Tibial nerve (tissue), 4 donors: ENCODE measurements around the gene ATPAF1. TPM values are rescaled to one million over a fixed set of nuclear protein-coding genes. Genes with fewer than 3 reads are reported as not detected.
"Not testable (repeated sequence)": the region's sequence is repeated elsewhere in the genome, so short reads cannot be mapped to it uniquely, and the experiment has no call there.

ENCODE experiments used
- DNase-seq, 2 donors: peaks; one replicate each; pipeline ENCODE4 v3.0.0-alpha.2; 2019; ENCODE audit warnings: low spot score in 2 of 2
- H3K27ac ChIP-seq, 4 donors: fragments of 200-600 bp; sonication (generic) in 3 of 4; one replicate each; pipeline ENCODE4 v1.5.1; 2017 to 2019; ENCODE audit warnings: mild to moderate bottlenecking in 1 of 4
- H3K27me3 ChIP-seq, 2 donors: fragments of 200-600 bp; sonication (generic) in 1 of 2; one replicate each; pipeline versions ENCODE4 v1.5.1 to v1.6.0; 2017 to 2019
- H3K36me3 ChIP-seq, 3 donors: fragments of 200-600 bp; sonication (generic); one replicate each; pipeline ENCODE4 v1.5.1; 2018 to 2019
- H3K4me1 ChIP-seq, 4 donors: fragments of 200-600 bp; sonication (generic) in 3 of 4; one replicate each; pipeline ENCODE4 v1.5.1; 2017 to 2019
- H3K4me3 ChIP-seq, 4 donors: fragments of 200-600 bp; sonication (generic) in 3 of 4; one replicate each; pipeline ENCODE4 v1.5.1; 2017 to 2019; ENCODE audit warnings: mild to moderate bottlenecking in 1 of 4, moderate library complexity in 1 of 4
- H3K9me3 ChIP-seq, 4 donors: fragments of 200-600 bp; sonication (generic) in 3 of 4; one replicate each; pipeline ENCODE4 v1.5.1; 2017 to 2019
- EP300 ChIP-seq, 2 donors: sonication (generic); formaldehyde crosslinking; IDR thresholded peaks; one replicate each; pipeline ENCODE4 v1.6.1; 2017; ENCODE audit warnings: antibody characterized with exemption in 2 of 2, mild to moderate bottlenecking in 1 of 2
- POLR2A ChIP-seq, 2 donors: fragments of 450-650 bp; IDR thresholded peaks; one replicate each; pipeline ENCODE4 v1.6.1; 2017; ENCODE audit warnings: antibody characterized with exemption in 2 of 2, mild to moderate bottlenecking in 2 of 2, moderate library complexity in 2 of 2
- WGBS, 2 donors: methylation state at CpG; one replicate each; pipeline ENCODE4 v1.1.5; 2018; 5-methylcytosine and 5-hydroxymethylcytosine counted together
- total RNA-seq, 4 donors: library from RNA; depleted of rRNA; stranded (reverse); fragments of >200 nt; gene quantifications; one replicate each; pipeline ENCODE4 v1.1.0, GENCODE V29; 2016
- TF ChIP-seq, protein P1 (sequence below), 5 experiments: fragments of 200-600 bp in 3 of 5; fragments of 450-650 bp in 2 of 5; sonication (generic) in 3 of 5; IDR thresholded peaks; one replicate each; pipeline ENCODE4 v1.5.1; 2016 to 2019; ENCODE audit warnings: antibody characterized with exemption in 5 of 5, mild to moderate bottlenecking in 3 of 5, moderate library complexity in 2 of 5

ATPAF1 gene
- total RNA-seq, 4 donors from 2014 or later = 26.3 to 38.5 (median 30.2) TPM

- no peaks in the 10 kb centered on the region for H3K9me3 ChIP-seq
- TF ChIP-seq, protein P1, sequence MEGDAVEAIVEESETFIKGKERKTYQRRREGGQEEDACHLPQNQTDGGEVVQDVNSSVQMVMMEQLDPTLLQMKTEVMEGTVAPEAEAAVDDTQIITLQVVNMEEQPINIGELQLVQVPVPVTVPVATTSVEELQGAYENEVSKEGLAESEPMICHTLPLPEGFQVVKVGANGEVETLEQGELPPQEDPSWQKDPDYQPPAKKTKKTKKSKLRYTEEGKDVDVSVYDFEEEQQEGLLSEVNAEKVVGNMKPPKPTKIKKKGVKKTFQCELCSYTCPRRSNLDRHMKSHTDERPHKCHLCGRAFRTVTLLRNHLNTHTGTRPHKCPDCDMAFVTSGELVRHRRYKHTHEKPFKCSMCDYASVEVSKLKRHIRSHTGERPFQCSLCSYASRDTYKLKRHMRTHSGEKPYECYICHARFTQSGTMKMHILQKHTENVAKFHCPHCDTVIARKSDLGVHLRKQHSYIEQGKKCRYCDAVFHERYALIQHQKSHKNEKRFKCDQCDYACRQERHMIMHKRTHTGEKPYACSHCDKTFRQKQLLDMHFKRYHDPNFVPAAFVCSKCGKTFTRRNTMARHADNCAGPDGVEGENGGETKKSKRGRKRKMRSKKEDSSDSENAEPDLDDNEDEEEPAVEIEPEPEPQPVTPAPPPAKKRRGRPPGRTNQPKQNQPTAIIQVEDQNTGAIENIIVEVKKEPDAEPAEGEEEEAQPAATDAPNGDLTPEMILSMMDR (IDR thresholded peaks at IDR 0.05) = no peak
- no peak for TF ChIP-seq POLR2A (IDR thresholded peaks at IDR 0.05)
- no peak for TF ChIP-seq EP300 (IDR thresholded peaks at IDR 0.05)
- no peak for DNase-seq
- H3K27ac ChIP-seq = no peak overlapping the region
- no peak overlapping the region for H3K4me3 ChIP-seq
- H3K4me1 ChIP-seq = no peaks in the 10 kb centered on the region
- 82 to 90% methylated on average over 9 of the region's 9 CpGs for WGBS, 2 donors
- peaks cover 2 to 75% (median 4%) of the 10 kb centered on the region in 3 donors for H3K36me3 ChIP-seq
- H3K27me3 ChIP-seq = no peaks in the 10 kb centered on the region
These were observed 37.2 kb upstream of the ATPAF1 start for GRCh38 chr1:46705408-46705807.

- H3K4me1 ChIP-seq = no peaks in the 10 kb centered on the region
- TF ChIP-seq, protein P1 (IDR thresholded peaks at IDR 0.05) = no peak
- TF ChIP-seq EP300 (IDR thresholded peaks at IDR 0.05) (no peak), POLR2A (IDR thresholded peaks at IDR 0.05) (no peak)
- H3K4me3 ChIP-seq = no peak overlapping the region
- DNase-seq = no peak
- no peaks in the 10 kb centered on the region for H3K27me3 ChIP-seq
- H3K27ac ChIP-seq = no peak overlapping the region
- peaks cover 2 to 65% (median 4%) of the 10 kb centered on the region in 3 donors for H3K36me3 ChIP-seq
- WGBS, 2 donors = 82 to 85% methylated on average over 3 of the region's 3 CpGs
- H3K9me3 ChIP-seq = no peaks in the 10 kb centered on the region
These were observed 35.9 kb upstream of the ATPAF1 start for GRCh38 chr1:46703927-46704641.

GRCh38 chr1:46699666-46700065 lies 31.5 kb upstream of the ATPAF1 start:
- H3K36me3 ChIP-seq = peaks cover 0 to 69% (median 5%) of the 10 kb centered on the region in 3 donors
- no peaks in the 10 kb centered on the region for H3K9me3 ChIP-seq
- H3K4me1 ChIP-seq = no peaks in the 10 kb centered on the region
- H3K27me3 ChIP-seq = no peaks in the 10 kb centered on the region
- TF ChIP-seq POLR2A (IDR thresholded peaks at IDR 0.05) = no peak
- TF ChIP-seq, protein P1 (IDR thresholded peaks at IDR 0.05) = no peak
- TF ChIP-seq EP300 (IDR thresholded peaks at IDR 0.05) = no peak
- no peak overlapping the region for H3K4me3 ChIP-seq
- no peak overlapping the region for H3K27ac ChIP-seq
- 63 to 73% methylated on average over 3 of the region's 3 CpGs for WGBS, 2 donors
- no peak for DNase-seq

- H3K36me3 ChIP-seq = peaks cover 2 to 49% (median 5%) of the 10 kb centered on the region in 3 donors
These were observed 28.9 kb upstream of the ATPAF1 start for GRCh38 chr1:46697053-46697452.

GRCh38 chr1:46694676-46695075 lies 26.5 kb upstream of the ATPAF1 start:
- not testable (repeated sequence) for DNase-seq
- 96 to 99% methylated on average over 4 of the region's 4 CpGs for WGBS, 2 donors
- H3K36me3 ChIP-seq = peaks cover 2 to 63% (median 17%) of the 10 kb centered on the region in 3 donors

More at GRCh38 chr1:46697053-46697452, 28.9 kb upstream of the ATPAF1 start:
- H3K27ac ChIP-seq = no peak overlapping the region
- peaks cover 0 to 3% (median 0%) of the 10 kb centered on the region in 4 donors for H3K4me1 ChIP-seq
- 94 to 95% methylated on average over 2 of the region's 2 CpGs for WGBS, 2 donors
- no peaks in the 10 kb centered on the region for H3K9me3 ChIP-seq
- no peak overlapping the region for H3K4me3 ChIP-seq
- no peaks in the 10 kb centered on the region for H3K27me3 ChIP-seq
- TF ChIP-seq POLR2A (IDR thresholded peaks at IDR 0.05) (no peak), EP300 (IDR thresholded peaks at IDR 0.05) (no peak)
- TF ChIP-seq, protein P1 (IDR thresholded peaks at IDR 0.05) = no peak
- no peak for DNase-seq

More at GRCh38 chr1:46694676-46695075, 26.5 kb upstream of the ATPAF1 start:
- not testable (repeated sequence) for H3K4me1 ChIP-seq, H3K9me3 ChIP-seq, H3K27ac ChIP-seq, H3K4me3 ChIP-seq, H3K27me3 ChIP-seq
